H7 (cell line): ENCODE data around the gene CD33. TPM values are rescaled to one million over a fixed set of nuclear protein-coding genes. Genes with fewer than 3 reads are reported as not detected.
"Not testable (repeated sequence)": the region's sequence is repeated elsewhere in the genome, so short reads cannot be mapped to it uniquely, and the experiment has no call there.

Experiments used
- DNase-seq: peaks from one replicate; pipeline ENCODE4 v3.0.0; 2012
- H3K27me3 ChIP-seq: 2 replicates; pipeline ENCODE4 v1.6.0; 2011; ENCODE audit warnings: mild to moderate bottlenecking, low read length; ENCODE audit not compliant: control insufficient read depth, insufficient read depth
- H3K36me3 ChIP-seq: replicated peaks from 2 replicates; pipeline ENCODE4 v1.5.1; 2011; ENCODE audit warnings: low read length; ENCODE audit not compliant: control insufficient read depth, insufficient read depth
- H3K4me3 ChIP-seq: 2 replicates; pipeline ENCODE4 v1.5.1; 2011; ENCODE audit warnings: low read depth, mild to moderate bottlenecking, control low read depth, low read length, moderate library complexity; ENCODE audit not compliant: insufficient read depth
- total RNA-seq: library from RNA; depleted of rRNA; stranded (reverse); fragments of >200 nt; shearing (Covaris generic); gene quantifications from 2 replicates; pipeline ENCODE4 v1.2.3, GENCODE V29; 2014

Gene CD33
- total RNA-seq, 1 experiment from 2014 or later: 0.28 TPM

- no peaks in the 10 kb centered on the region for H3K27me3 ChIP-seq
- no peak for DNase-seq
- no peaks in the 10 kb centered on the region for H3K36me3 ChIP-seq
- no peak overlapping the region for H3K4me3 ChIP-seq
Measured at GRCh38 chr19:51196181-51196580, 28.7 kb upstream of the CD33 start.

- DNase-seq: no peak
- H3K4me3 ChIP-seq: no peak overlapping the region
- no peaks in the 10 kb centered on the region for H3K27me3 ChIP-seq
- no peaks in the 10 kb centered on the region for H3K36me3 ChIP-seq
Measured at GRCh38 chr19:51198641-51199040, 26.2 kb upstream of the CD33 start.

DNA sequence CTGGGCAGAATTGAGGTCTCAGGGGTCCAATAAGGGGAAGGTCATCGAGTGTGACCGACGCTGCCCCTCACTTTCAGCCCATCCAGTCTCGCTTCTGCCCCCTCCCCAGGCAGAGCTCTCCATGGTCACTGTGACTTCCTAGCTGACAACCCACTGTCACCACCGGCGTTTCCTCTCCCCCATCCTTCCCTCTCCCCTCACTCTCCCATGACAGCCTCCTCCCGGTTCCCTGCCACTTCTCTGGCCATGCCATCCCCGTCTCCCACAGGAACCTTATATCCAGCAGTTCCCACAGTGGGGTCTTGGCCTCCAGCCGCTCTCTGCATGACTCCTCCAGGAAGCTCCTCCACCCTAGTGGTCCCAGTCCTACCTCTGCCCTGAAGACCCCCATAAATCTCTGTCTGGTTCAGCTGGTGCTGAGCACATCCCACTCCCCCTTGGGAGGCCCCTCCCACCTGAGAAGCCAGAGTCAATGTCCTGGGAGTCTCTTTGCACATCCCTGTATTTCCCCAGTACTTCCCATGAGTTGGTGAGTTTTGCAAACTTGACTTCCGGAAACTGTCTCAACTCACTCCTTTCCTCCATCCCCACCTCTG is 24.7 kb upstream of the CD33 start:
- Histone ChIP-seq H3K27me3 (no peaks in the 10 kb centered on the region), H3K4me3 (no peak overlapping the region), H3K36me3 (no peaks in the 10 kb centered on the region)
- no peak for DNase-seq

GRCh38 chr19:51201712-51202111 is 23.2 kb upstream of the CD33 start:
- Histone ChIP-seq H3K27me3 (no peaks in the 10 kb centered on the region), H3K36me3 (no peaks in the 10 kb centered on the region), H3K4me3 (no peak overlapping the region)
- DNase-seq: no peak

DNA sequence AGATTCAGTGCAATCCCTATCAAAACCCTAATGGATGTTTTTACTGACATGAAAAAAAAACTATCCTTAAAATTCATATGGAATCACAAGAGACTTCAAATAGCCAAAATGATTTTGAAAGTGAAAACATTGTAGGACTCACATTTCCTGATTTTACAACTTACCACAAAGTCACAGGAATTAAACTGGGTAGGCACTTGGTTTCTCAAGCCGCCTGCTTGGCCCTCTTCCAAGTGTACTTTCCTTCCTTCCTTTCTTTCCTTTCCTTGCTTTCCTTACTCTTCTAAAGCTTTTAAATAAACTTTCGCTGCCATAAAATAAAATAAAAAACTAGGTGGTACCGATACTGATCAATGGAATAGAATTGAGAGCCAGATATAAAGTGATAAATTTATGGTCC is 21.0 kb upstream of the CD33 start:
- Histone ChIP-seq H3K4me3 (no peak overlapping the region), H3K36me3 (no peaks in the 10 kb centered on the region), H3K27me3 (no peaks in the 10 kb centered on the region)
- peak; percentile 1 for DNase-seq

GRCh38 chr19:51204321-51204720 is 20.6 kb upstream of the CD33 start:
- no peak overlapping the region for H3K4me3 ChIP-seq
- H3K36me3 ChIP-seq: no peaks in the 10 kb centered on the region
- H3K27me3 ChIP-seq: no peaks in the 10 kb centered on the region
- DNase-seq: peak; percentile 1

DNA sequence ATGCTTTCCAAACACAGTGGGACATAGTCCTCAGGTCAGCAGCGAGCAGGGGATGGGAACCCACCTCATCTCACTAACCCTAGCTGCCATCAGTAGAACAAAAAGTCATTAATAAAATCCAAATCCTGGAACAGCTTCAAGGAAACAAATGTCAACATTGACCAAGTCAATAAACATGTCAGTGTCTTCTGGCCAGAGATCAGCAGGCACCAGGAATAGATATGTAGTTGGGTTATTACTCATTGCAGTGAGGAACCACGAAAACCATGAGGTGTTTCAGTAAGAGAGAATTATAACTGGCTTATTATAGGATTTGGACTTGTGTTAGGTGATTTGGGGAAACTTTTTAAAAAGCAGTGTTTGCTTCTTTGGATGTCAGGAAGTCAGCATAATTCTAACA is 17.1 kb upstream of the CD33 start:
- H3K36me3 ChIP-seq: no peaks in the 10 kb centered on the region
- DNase-seq: no peak
- H3K27me3 ChIP-seq: no peaks in the 10 kb centered on the region
- no peak overlapping the region for H3K4me3 ChIP-seq

DNA sequence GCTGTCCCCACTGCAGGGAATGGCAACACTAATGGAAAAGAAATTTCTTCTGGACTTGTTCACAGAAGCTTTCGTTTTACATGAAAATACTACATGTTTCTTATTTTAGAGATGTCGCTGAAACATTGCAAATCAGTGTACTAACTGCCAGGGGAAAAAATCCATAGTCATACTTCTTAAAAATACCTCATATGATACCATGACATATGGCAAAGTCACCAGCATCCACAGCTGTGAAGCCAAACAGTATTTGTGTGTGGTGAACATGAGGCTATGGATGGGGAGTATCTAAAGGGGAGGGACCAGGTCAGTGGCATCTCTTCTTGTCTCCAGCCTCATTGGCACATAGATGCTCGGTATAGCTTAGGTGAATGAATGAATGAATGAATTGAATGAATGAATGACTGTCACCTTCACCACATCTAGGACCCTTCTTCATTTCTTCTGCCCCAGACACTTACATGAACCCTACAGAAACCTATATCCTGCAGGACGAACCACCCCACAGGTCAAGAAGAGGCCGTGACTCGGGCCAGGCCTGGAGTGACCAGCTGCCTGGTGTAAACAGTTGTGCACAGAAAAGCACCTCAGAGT is 14.6 kb upstream of the CD33 start:
- Histone ChIP-seq H3K4me3 (no peak overlapping the region), H3K36me3 (no peaks in the 10 kb centered on the region), H3K27me3 (no peaks in the 10 kb centered on the region)
- no peak for DNase-seq

GRCh38 chr19:51210874-51211361 is 14.0 kb upstream of the CD33 start:
- not testable (repeated sequence) for DNase-seq, H3K36me3 ChIP-seq, H3K27me3 ChIP-seq, H3K4me3 ChIP-seq

GRCh38 chr19:51211833-51212232 is 13.0 kb upstream of the CD33 start:
- Histone ChIP-seq H3K27me3 (no peaks in the 10 kb centered on the region), H3K36me3 (no peaks in the 10 kb centered on the region), H3K4me3 (no peak overlapping the region)
- DNase-seq: no peak

GRCh38 chr19:51219307-51219706 is 5.6 kb upstream of the CD33 start:
- Histone ChIP-seq H3K27me3 (no peaks in the 10 kb centered on the region), H3K36me3 (no peaks in the 10 kb centered on the region), H3K4me3 (no peak overlapping the region)
- DNase-seq: no peak

- DNase-seq: no peak
- Histone ChIP-seq H3K36me3 (no peaks in the 10 kb centered on the region), H3K4me3 (no peak overlapping the region), H3K27me3 (no peaks in the 10 kb centered on the region)
Measured at GRCh38 chr19:51219971-51220370, 4.9 kb upstream of the CD33 start.

DNA sequence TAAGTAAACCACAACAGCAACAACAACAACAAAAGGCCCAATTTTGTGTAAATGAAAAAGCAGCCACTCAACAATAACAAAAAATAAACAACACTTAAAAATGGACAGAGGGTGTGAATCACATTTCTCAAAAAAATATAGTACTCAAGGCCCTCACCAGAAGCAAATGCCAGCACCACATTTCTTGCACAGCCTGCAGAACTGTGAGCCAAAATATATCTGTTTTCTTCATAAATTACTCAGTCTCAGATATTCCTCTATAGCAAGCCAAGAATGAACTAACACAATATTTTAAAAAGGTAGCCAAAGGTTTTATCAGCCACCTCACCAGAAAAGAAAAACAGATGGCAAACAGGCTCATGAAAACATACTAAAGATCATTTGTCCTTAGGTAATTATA is 3.9 kb upstream of the CD33 start:
- no peak for DNase-seq
- no peak overlapping the region for H3K4me3 ChIP-seq
- no peaks in the 10 kb centered on the region for H3K36me3 ChIP-seq
- H3K27me3 ChIP-seq: no peaks in the 10 kb centered on the region

DNA sequence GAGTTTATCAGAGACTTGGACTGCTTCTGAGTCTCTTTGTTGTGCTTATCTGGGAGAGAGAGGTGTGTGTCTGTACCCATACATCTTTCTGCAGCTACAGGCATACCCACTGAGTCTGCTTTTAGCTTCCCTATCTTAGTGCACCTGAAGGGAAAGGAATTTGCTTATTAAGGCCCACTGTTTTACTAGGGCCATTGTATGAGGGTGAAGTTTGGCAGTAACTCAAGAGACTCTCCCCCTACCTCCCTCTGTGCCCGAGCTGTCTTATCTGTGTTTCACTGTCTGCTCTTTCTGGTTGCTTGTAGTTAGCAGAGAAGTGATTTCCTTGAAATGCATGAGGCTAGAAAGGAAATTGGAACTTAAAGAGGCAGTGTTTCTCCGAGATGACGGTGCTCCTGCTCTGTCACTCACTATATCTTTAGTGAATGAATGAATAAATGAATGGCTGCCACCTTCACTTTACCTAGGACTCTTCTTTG is 678 bp upstream of the CD33 start:
- Histone ChIP-seq H3K27me3 (no peaks in the 10 kb centered on the region), H3K36me3 (no peaks in the 10 kb centered on the region), H3K4me3 (no peak overlapping the region)
- no peak for DNase-seq

DNA sequence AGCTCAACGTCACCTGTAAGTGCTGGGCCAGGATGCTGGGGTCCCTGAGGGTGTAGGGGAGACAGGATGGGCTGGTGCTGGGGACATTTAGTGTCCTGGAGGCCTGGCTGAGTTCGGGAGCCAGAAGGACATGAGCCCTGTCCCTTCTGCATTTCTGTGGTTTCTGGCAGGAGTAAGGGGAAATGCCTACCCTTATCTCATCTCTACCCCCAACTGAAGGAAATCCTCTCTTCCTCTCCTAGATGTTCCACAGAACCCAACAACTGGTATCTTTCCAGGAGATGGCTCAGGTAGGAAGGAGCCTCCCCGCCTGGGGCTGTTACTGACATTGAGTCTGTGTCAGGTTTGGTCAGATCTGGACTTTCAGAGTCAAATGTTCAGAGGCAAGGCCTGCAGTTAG is 1.2 kb downstream of the CD33 start:
- Histone ChIP-seq H3K36me3 (no peaks in the 10 kb centered on the region), H3K27me3 (no peaks in the 10 kb centered on the region), H3K4me3 (no peak overlapping the region)
- DNase-seq: no peak
